H7 (cell line): ENCODE results near the gene RNF149. TPM values are rescaled to one million over a fixed set of nuclear protein-coding genes. Genes with fewer than 3 reads are reported as not detected.

Experiments
- DNase-seq: peaks from one replicate; pipeline ENCODE4 v3.0.0; 2012
- H3K27me3 ChIP-seq: 2 replicates; pipeline ENCODE4 v1.6.0; 2011; ENCODE audit warnings: mild to moderate bottlenecking, low read length; ENCODE audit not compliant: control insufficient read depth, insufficient read depth
- H3K36me3 ChIP-seq: replicated peaks from 2 replicates; pipeline ENCODE4 v1.5.1; 2011; ENCODE audit warnings: low read length; ENCODE audit not compliant: control insufficient read depth, insufficient read depth
- H3K4me3 ChIP-seq: 2 replicates; pipeline ENCODE4 v1.5.1; 2011; ENCODE audit warnings: low read depth, mild to moderate bottlenecking, control low read depth, low read length, moderate library complexity; ENCODE audit not compliant: insufficient read depth
- total RNA-seq: library from RNA; depleted of rRNA; stranded (reverse); fragments of >200 nt; shearing (Covaris generic); gene quantifications from 2 replicates; pipeline ENCODE4 v1.2.3, GENCODE V29; 2014

Gene RNF149
- total RNA-seq, 1 experiment from 2014 or later: 17.9 TPM

DNA sequence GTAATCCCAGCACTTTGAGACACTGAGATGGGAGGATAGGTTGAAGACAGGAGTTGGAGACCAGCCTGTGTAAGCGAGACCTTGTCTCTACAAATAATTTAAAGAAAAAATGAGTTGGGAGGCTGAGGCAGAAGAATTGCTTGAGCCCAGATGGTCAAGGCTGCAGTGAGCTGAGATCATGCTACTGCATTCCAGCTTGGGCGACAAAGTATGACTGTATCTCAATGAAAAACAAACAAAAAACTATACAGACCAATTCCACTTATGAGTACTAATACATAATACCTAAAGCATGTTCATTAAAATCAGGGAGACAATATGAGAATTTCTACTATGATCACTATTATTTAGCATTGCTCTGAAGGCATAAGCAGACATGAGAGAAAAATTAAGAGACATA is 12.6 kb downstream of the RNF149 start:
- H3K4me3 ChIP-seq: no peak overlapping the region
- no peak for DNase-seq

DNA sequence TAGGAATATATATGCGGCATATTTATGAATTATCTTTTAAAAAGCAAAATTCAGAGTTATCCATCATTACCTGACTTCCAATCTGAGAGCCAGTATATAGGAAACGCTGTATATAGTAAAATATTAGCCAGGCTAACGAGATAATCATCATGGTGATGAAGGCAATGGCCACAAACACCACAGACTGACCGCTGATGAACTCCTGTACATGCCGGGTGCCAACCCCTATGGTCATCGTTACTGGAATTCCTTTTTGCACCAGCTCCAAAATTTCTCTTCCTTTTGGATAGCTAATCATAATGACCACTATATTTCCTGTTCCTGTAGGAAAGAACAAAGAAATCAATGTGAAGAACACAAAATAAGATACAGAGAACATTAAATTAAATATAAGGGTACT is 13.6 kb downstream of the RNF149 start:
- no peak for DNase-seq
- no peak overlapping the region for H3K4me3 ChIP-seq
- H3K36me3 ChIP-seq: peaks cover 4% of the 10 kb centered on the region
- H3K27me3 ChIP-seq: no peaks in the 10 kb centered on the region

More for the DNA sequence above, 12.6 kb downstream of the RNF149 start:
- no peaks in the 10 kb centered on the region for H3K27me3 ChIP-seq
- H3K36me3 ChIP-seq: peaks cover 4% of the 10 kb centered on the region

DNA sequence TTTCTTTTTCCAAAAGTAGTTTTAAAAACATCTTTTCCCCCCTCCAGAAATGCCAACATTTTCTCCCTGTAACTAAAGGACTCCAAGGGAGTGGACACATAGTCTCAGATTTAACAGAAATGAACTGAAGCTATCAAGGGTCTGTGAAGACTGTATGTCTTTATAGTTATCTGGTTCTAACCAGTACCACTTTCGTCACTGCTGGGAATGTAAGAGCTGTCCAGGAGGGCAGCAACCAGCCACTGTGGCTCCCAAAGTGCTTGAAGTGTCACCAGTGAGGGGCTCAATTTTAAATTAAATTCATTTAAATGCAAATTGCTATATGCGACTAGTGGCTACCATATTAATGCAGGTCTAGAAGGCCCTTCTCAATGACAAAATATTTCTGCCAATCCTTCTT is 15.0 kb downstream of the RNF149 start:
- no peak overlapping the region for H3K4me3 ChIP-seq
- DNase-seq: no peak
- H3K27me3 ChIP-seq: no peaks in the 10 kb centered on the region
- H3K36me3 ChIP-seq: peaks cover 4% of the 10 kb centered on the region

DNA sequence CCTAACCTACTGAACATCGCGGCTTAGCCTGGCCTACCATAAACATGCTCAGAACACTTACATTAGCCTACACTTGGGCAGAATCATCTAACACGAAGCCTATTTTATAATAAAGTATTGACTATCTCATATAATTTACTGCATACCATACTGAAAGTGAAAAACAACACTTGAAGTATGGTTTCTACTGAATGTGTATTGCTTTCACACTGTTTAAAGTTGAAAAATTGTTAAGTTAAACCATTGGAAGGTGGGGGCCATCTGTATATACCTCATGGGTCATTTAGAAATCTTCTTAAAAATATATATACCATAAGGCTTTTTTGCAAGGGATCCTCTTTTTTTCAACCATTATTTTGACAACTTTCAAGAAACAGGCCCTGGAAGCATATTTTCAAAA is 16.5 kb downstream of the RNF149 start:
- Histone ChIP-seq H3K36me3 (peaks cover 5% of the 10 kb centered on the region), H3K4me3 (no peak overlapping the region), H3K27me3 (no peaks in the 10 kb centered on the region)
- DNase-seq: no peak

DNA sequence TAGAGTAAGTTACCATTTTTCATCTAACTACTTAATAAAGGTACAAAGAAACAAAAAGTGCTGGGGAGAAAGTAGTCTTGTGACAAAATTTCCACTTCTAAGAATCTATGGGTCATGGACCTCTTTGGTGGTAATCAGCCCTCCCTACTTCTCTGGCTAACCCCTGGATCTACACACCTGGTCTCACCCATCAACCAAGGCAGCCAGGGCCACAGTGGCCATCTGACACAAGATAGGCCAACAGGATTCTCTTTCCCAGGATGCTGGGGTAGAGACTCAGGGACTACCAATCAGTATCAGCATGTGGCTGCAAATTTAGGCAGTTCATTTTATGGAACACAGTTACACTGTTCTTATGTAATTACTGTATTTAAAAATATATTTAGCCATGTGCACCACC is 17.8 kb downstream of the RNF149 start:
- Histone ChIP-seq H3K27me3 (no peaks in the 10 kb centered on the region), H3K36me3 (peaks cover 6% of the 10 kb centered on the region), H3K4me3 (no peak overlapping the region)
- DNase-seq: no peak

DNA sequence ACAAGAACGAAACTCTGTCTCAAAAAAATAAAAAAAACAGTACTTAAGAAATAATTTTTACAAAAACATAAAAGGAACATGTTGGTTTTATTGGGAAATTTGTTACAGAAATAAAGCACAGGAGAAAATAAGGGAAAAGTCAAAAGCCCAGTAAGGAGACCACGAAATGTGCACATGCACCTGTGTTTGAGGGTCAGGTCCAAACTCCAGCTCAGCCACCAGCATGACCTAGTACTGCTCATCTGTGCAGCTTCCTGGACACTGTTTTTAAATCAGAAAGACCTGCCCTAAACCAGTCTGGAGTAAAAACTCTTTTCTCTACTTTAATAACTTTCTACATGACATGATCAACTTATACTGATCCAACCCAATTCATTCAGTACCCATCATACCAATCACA is 21.2 kb downstream of the RNF149 start:
- Histone ChIP-seq H3K27me3 (no peaks in the 10 kb centered on the region), H3K36me3 (peaks cover 7% of the 10 kb centered on the region), H3K4me3 (no peak overlapping the region)
- no peak for DNase-seq

DNA sequence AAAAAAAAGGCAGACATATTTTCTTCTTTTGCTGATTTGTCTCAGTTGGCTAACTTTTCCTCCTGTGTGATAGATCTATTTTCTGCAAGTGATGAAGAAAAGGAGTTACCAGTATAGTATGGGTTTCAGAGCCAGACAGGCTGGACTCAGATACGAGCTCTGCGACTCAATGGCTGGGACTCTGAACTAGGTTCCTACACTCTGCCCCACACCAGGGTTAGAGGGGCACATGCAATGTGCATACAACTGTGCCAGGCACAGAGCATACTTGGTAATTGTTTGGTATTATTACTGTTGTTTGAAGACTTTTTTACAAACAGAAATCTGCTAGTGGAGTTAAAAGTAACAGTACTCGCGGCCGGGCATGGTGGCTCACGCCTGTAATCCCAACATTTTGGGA is 21.8 kb downstream of the RNF149 start:
- DNase-seq: no peak
- no peaks in the 10 kb centered on the region for H3K27me3 ChIP-seq
- H3K4me3 ChIP-seq: no peak overlapping the region
- H3K36me3 ChIP-seq: peaks cover 12% of the 10 kb centered on the region

DNA sequence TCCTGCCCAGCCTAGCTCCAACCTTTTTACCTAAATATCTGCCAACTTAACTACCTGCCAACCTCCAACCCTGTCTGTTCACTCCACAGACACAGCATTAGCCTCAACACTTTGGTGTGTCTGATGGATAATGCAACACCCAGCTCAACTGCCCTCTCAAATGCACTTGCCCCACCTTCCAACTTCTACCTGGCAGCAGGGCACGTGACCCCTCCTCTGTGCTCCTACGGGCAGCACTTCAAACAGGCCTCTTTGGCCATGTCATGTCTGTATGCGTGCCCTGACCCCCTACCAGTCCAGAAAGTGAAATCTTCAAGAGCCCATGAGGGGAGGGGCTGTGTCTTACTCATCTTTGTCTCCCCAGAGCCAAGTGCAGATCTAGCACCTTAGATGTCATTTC is 25.5 kb downstream of the RNF149 start:
- Histone ChIP-seq H3K4me3 (no peak overlapping the region), H3K27me3 (no peaks in the 10 kb centered on the region), H3K36me3 (peaks cover 15% of the 10 kb centered on the region)
- no peak for DNase-seq

DNA sequence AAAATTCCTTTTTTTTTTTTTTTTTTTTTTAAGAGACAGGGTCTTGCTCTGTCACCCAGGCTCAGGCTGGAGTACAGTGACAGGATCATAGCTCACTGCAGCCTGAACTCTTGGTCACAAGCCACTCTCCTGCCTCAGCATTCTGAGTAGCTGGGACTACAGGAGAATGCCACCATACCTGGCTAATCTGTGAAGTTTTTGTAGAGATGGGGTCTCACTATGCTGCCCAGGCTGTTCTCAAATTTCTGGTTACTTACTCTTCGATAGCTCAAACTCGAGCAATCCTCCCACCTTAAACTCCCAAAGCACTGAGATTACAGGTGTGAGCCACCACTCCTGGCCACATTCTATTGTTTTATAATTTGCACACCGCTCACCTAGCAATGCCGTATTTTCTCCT is 27.0 kb downstream of the RNF149 start:
- Histone ChIP-seq H3K36me3 (peaks cover 14% of the 10 kb centered on the region), H3K4me3 (no peak overlapping the region), H3K27me3 (no peaks in the 10 kb centered on the region)
- no peak for DNase-seq

DNA sequence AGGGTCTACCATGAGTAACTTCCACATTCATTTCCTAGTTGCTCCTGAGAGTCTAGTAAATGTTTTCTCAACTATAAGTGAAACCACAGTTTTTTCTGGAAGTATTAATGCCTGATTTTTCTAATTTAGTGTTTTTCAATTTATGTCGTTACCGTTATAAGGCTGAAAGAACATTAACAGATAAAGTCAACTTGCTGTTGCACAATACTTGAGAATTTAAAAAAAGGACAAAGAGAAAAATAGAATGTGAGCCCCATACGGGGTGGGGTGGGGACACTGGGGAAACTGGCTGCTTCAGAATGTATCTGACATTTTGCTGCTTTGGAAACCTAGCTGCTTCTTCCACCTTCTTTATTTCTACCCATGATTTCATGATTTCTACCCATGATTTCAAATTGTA is 29.6 kb downstream of the RNF149 start:
- DNase-seq: no peak
- Histone ChIP-seq H3K4me3 (no peak overlapping the region), H3K27me3 (no peaks in the 10 kb centered on the region), H3K36me3 (peaks cover 16% of the 10 kb centered on the region)

DNA sequence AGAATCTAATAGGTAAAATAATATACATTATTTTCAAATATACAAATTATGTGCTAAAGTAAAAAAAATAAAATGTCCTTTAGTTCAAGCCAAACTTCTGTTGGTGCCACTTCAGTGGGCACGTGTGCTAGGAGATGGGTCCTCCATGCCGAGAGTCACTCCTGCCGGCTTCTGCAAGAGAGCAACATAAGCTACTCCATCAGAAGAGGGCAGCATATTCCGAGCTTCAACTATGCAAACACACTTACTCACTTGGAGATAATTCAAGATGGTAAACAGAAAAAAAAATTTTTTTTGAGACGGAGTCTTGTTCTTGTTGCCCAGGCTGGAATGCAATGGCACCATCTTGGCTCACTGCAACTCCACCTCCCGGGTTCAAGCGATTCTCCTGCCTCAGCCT is 31.4 kb downstream of the RNF149 start:
- DNase-seq: no peak
- no peak overlapping the region for H3K4me3 ChIP-seq
- H3K36me3 ChIP-seq: peaks cover 13% of the 10 kb centered on the region
- H3K27me3 ChIP-seq: no peaks in the 10 kb centered on the region

DNA sequence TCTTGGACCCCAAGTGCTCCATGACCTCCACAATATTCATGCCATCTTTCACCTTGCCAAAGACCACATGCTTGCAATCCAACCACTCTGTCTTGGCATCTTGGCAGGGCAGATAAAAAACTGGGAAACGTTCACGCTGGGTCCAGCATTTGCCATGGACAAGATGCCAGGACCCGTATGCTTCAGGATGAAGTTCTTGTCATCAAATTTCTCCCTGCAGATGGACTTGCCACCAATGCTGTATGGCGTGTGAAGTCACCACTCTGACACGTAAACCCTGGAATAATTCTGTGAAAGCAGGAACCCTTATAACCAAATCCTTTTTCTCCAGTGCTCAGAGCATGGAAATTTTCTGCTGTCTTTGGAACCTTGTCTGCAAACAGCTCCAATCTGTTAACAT is 34.4 kb downstream of the RNF149 start:
- DNase-seq: no peak
- no peaks in the 10 kb centered on the region for H3K27me3 ChIP-seq
- peaks cover 12% of the 10 kb centered on the region for H3K36me3 ChIP-seq
- no peak overlapping the region for H3K4me3 ChIP-seq

DNA sequence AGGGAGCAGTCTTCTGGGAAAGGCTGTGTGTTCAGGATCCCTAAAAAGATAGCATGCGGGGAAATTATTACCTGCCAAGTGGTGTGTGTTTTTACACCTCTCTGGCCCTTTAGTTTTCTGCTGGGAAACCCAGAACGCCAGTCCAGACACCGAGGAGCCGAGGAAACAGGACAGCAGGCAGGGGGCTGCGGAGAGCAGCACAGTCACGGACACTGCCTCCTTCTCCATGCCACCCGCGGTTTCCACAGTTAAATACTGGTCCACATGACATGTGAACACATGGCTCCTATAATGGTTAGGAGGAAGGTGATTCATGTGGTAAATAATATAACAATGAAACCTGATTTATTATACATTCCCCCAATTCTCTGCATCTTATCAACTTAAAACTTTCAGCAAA is 35.4 kb downstream of the RNF149 start:
- peaks cover 10% of the 10 kb centered on the region for H3K36me3 ChIP-seq
- peak; percentile 45 for DNase-seq
- no peaks in the 10 kb centered on the region for H3K27me3 ChIP-seq
- no peak overlapping the region for H3K4me3 ChIP-seq

DNA sequence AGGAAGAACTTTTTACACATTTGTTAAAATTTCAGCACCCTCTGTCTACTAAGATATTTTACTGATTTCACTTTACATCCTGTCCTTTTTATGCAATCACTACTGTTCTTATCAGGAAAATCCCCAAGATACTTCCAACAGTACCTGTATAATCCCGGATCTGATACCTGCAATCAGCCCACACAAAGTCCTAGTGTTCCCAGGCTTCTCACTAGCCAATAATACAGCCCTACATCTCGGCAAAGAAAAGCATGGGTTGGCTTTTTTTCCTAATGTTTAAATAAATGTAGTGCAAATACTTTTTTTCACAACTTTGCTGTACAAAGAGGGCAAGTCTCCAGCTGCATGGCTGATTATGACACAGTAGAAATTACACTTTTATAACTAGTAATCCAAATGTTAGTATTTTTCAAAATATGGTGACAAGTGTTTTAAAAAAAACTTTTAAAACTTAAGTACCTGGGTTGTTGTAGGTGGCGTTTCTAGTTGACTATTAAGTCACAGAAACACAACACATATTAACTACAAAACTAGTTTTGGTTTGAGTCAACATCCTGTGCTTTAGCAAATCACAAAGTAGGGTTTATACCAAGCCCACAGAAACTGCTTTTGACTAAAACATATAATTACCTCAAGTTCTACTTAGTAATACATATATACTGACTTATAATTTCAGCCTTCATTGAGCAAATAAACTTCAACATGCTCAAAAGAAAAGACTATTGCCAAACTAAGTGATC is 36.3 kb downstream of the RNF149 start:
- H3K27me3 ChIP-seq: no peaks in the 10 kb centered on the region
- no peak overlapping the region for H3K4me3 ChIP-seq
- no peak for DNase-seq
- H3K36me3 ChIP-seq: peaks cover 10% of the 10 kb centered on the region

DNA sequence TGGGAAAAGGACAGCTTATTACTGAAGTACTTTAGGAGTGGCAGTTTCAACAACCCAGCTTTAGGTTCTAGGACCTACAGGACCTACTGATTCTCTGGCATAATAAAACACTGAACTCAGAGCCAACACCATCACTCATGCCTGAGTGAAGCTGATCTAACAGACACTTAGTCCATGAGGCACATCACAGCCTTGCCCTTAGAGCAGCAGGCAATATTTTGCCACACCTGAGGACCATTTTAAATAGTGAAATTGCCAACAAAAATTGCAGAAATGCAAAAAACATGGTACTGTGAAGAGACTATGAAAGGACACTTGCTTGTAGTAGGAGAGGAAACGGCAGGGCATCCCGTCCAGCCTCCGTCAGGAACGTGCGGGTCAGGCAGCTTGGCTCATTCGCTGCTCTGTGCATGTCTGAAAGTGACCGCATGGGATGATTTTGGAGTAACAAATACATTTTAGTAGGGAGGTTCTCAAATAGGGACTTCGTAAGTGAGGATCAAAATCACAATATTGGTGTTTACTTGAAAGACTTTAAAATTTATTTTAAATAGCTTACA is 37.7 kb downstream of the RNF149 start:
- DNase-seq: no peak
- Histone ChIP-seq H3K36me3 (peaks cover 12% of the 10 kb centered on the region), H3K27me3 (no peaks in the 10 kb centered on the region), H3K4me3 (no peak overlapping the region)
